Endothelial cell (in vitro differentiated cells): ENCODE measurements around the gene FNDC8. TPM values are rescaled to one million over a fixed set of nuclear protein-coding genes. Genes with fewer than 3 reads are reported as not detected.

Source experiments
- DNase-seq: peaks from one replicate; pipeline ENCODE4 v3.0.0; 2021; ENCODE audit warnings: low spot score
- H3K27ac Mint-ChIP-seq: one replicate; pipeline ENCODE4 v1.8.0; 2021; ENCODE audit warnings: mixed read lengths, inconsistent platforms; ENCODE audit not compliant: unreplicated experiment
- H3K27me3 Mint-ChIP-seq: one replicate; pipeline ENCODE4 v1.8.0; 2021; ENCODE audit warnings: mild to moderate bottlenecking, moderate library complexity, mixed read lengths, inconsistent platforms; ENCODE audit not compliant: unreplicated experiment
- H3K36me3 Mint-ChIP-seq: one replicate; pipeline ENCODE4 v1.8.0; 2021; ENCODE audit warnings: mild to moderate bottlenecking, low read depth, mixed read lengths, inconsistent platforms; ENCODE audit not compliant: unreplicated experiment
- H3K4me1 Mint-ChIP-seq: one replicate; pipeline ENCODE4 v1.8.0; 2021; ENCODE audit warnings: mild to moderate bottlenecking, mixed read lengths, inconsistent platforms; ENCODE audit not compliant: unreplicated experiment
- H3K4me3 Mint-ChIP-seq: one replicate; pipeline ENCODE4 v1.8.0; 2021; ENCODE audit warnings: mild to moderate bottlenecking, mixed read lengths, inconsistent platforms; ENCODE audit not compliant: unreplicated experiment
- H3K9me3 Mint-ChIP-seq: one replicate; pipeline ENCODE4 v1.8.0; 2021; ENCODE audit warnings: mixed read lengths, inconsistent platforms; ENCODE audit not compliant: unreplicated experiment
- CTCF ChIP-seq: fragments of 200-600 bp; sonication (generic); IDR thresholded peaks from one replicate; pipeline ENCODE4 v1.5.0; 2021; ENCODE audit warnings: antibody characterized with exemption; ENCODE audit not compliant: unreplicated experiment
- total RNA-seq: library from RNA; stranded (reverse); fragmentation: NEBNext Ultra II Directional; extraction: Animal tissue kit (Norgen Biotek cat#: 25700); gene quantifications from one replicate; pipeline ENCODE4 v1.2.1, GENCODE V29; 2021; ENCODE audit not compliant: unreplicated experiment

FNDC8 gene
- total RNA-seq, 1 donor from 2014 or later: not detected

GRCh38 chr17:35141681-35142466, 20.5 kb downstream of the FNDC8 start, which contains the start of gene NLE1:
TSS of gene NLE1 (minus strand) at chr17:35142303. CDS start at chr17:35142275, 28 bp downstream.
- Mint-ChIP-seq H3K9me3 (no peaks in the 10 kb centered on the region), H3K36me3 (no peaks in the 10 kb centered on the region), H3K4me3 (peak within 1 kb of the TSS; percentile 89), H3K27me3 (no peaks in the 10 kb centered on the region), H3K4me1 (peaks cover under 1% of the 10 kb centered on the region), H3K27ac (peak within 1 kb of the TSS; percentile 67)
- peak; percentile 90 for DNase-seq
- TF ChIP-seq CTCF: peak; percentile 82

- Mint-ChIP-seq H3K4me1 (peaks cover 5% of the 10 kb centered on the region), H3K36me3 (no peaks in the 10 kb centered on the region), H3K27me3 (no peaks in the 10 kb centered on the region), H3K4me3 (peak overlapping the region; percentile 89), H3K27ac (peak overlapping the region; percentile 67), H3K9me3 (no peaks in the 10 kb centered on the region)
- no peak for DNase-seq
- peak; percentile 40 for TF ChIP-seq CTCF
Measured at GRCh38 chr17:35142467-35142796, 21.0 kb downstream of the FNDC8 start.

DNA sequence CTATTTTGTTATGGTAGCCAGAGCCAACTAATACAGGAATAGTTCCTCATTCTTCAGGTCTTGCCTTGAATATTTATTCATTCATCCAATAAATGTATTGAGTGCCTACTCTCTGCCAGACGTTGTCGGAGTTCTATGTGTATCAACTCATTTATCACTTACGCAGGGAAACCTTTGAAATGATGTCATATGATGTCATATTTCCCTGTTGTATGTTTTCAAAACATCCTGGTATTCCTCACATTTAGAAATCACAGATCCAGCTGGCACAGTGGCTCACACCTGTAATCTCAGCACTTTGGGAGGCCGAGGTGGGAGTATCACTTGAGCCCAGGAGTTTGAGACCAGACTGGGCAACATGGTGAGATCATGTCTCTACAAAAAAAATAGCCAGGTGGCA, 23.4 kb downstream of the FNDC8 start:
- H3K4me1 Mint-ChIP-seq: peaks cover 22% of the 10 kb centered on the region
- no peak overlapping the region for H3K4me3 Mint-ChIP-seq
- no peak for TF ChIP-seq CTCF
- H3K27me3 Mint-ChIP-seq: peaks cover 2% of the 10 kb centered on the region
- no peaks in the 10 kb centered on the region for H3K36me3 Mint-ChIP-seq
- DNase-seq: no peak
- H3K9me3 Mint-ChIP-seq: no peaks in the 10 kb centered on the region
- H3K27ac Mint-ChIP-seq: no peak overlapping the region

- peaks cover 3% of the 10 kb centered on the region for H3K27me3 Mint-ChIP-seq
- DNase-seq: no peak
Measured at GRCh38 chr17:35146214-35146833, 24.9 kb downstream of the FNDC8 start.

More at GRCh38 chr17:35146214-35146833, 24.9 kb downstream of the FNDC8 start:
- no peaks in the 10 kb centered on the region for H3K9me3 Mint-ChIP-seq
- no peak overlapping the region for H3K4me3 Mint-ChIP-seq
- H3K4me1 Mint-ChIP-seq: peaks cover 22% of the 10 kb centered on the region
- no peak overlapping the region for H3K27ac Mint-ChIP-seq
- TF ChIP-seq CTCF: no peak
- no peaks in the 10 kb centered on the region for H3K36me3 Mint-ChIP-seq
